MM.1S (cell line): ENCODE data around the gene FBN2.

Experiments used
- EZH2 ChIP-seq: fragments of 300-600 bp; sonication (generic); optimal IDR thresholded peaks from 2 replicates; pipeline ENCODE3; 2017; ENCODE audit warnings: low read depth, mild to moderate bottlenecking, antibody characterized with exemption, low read length, mixed read lengths
- EZH2phosphoT487 ChIP-seq: fragments of 300-600 bp; sonication (generic); IDR thresholded peaks from 2 replicates; pipeline ENCODE4 v1.6.1; 2018; ENCODE audit warnings: antibody characterized with exemption, low read length
- TF ChIP-seq, protein P1 (sequence below): fragments of 300-600 bp; sonication (generic); IDR thresholded peaks from 2 replicates; pipeline ENCODE4 v1.5.1; 2016; ENCODE audit warnings: antibody characterized with exemption, low read length, mixed read lengths

DNA sequence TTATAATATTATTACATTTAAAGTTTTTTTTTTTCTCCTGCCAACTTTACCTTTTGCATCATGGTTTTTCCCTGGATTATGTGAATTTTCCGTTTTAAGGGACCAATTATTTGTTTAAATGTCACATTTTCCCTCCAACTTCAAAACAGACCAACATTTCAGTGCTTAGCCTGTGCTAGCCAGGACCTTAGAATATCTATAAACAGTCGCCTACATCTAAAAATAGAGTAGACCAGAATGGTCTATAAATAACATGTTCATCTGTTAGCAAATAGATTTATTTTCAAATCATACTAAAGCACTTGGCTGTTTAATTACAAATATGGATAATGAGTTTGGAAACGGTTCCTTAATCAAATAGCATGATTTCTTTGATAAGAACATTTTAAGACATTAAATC is 192.0 kb downstream of the FBN2 start:
- TF ChIP-seq, protein P1, sequence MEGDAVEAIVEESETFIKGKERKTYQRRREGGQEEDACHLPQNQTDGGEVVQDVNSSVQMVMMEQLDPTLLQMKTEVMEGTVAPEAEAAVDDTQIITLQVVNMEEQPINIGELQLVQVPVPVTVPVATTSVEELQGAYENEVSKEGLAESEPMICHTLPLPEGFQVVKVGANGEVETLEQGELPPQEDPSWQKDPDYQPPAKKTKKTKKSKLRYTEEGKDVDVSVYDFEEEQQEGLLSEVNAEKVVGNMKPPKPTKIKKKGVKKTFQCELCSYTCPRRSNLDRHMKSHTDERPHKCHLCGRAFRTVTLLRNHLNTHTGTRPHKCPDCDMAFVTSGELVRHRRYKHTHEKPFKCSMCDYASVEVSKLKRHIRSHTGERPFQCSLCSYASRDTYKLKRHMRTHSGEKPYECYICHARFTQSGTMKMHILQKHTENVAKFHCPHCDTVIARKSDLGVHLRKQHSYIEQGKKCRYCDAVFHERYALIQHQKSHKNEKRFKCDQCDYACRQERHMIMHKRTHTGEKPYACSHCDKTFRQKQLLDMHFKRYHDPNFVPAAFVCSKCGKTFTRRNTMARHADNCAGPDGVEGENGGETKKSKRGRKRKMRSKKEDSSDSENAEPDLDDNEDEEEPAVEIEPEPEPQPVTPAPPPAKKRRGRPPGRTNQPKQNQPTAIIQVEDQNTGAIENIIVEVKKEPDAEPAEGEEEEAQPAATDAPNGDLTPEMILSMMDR, result no peak
- TF ChIP-seq EZH2phosphoT487 (no peak), EZH2 (no peak)
